HL-60 (cell line): ENCODE results near the gene MTHFD2L.

Experiments used
- GABPA ChIP-seq: IDR thresholded peaks from 2 replicates; pipeline ENCODE4 v1.6.1; 2012; ENCODE audit warnings: low read depth
- POLR2AphosphoS5 ChIP-seq: IDR thresholded peaks from 2 replicates; pipeline ENCODE4 v1.6.1; 2012; ENCODE audit warnings: low read depth
- SPI1 ChIP-seq: IDR thresholded peaks from 2 replicates; pipeline ENCODE4 v1.6.1; 2012; ENCODE audit warnings: low read depth, mild to moderate bottlenecking, borderline replicate concordance
- TF ChIP-seq, protein P1 (sequence below): IDR thresholded peaks from one replicate; pipeline ENCODE4 v1.5.1; 2011; ENCODE audit warnings: low read length, control low read depth, inconsistent platforms; ENCODE audit not compliant: insufficient read depth
- TF ChIP-seq, protein P2 (sequence below): IDR thresholded peaks from 2 replicates; pipeline ENCODE4 v1.6.1; 2012; ENCODE audit warnings: low read depth; ENCODE audit not compliant: insufficient replicate concordance

DNA sequence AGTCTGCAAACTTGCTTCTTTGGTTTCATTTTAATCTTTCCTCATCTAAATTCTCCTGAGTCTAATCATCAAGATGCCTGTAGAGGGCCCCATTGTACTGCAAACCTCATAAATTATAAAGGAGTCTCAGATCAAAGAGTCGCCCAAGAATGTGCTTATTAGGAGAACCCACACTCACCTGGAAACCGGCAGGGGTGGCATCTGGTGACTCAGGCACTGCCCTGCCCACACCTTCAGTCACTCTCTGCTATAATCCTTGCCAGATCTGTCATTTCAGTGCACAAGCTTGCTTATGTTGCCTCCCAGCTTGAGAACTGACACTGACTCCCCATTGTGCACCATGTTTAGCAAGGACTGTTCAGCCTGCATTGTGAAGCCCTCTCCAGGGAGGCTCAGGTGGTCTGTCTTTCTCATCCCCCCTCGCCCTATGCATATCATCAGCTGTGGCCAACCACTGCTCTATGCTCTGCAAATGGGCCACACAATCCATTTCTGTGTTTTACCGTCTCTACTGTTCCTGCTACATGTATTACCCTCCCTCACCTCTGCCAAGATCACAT, 162.7 kb downstream of the MTHFD2L start:
- TF ChIP-seq, protein P1, sequence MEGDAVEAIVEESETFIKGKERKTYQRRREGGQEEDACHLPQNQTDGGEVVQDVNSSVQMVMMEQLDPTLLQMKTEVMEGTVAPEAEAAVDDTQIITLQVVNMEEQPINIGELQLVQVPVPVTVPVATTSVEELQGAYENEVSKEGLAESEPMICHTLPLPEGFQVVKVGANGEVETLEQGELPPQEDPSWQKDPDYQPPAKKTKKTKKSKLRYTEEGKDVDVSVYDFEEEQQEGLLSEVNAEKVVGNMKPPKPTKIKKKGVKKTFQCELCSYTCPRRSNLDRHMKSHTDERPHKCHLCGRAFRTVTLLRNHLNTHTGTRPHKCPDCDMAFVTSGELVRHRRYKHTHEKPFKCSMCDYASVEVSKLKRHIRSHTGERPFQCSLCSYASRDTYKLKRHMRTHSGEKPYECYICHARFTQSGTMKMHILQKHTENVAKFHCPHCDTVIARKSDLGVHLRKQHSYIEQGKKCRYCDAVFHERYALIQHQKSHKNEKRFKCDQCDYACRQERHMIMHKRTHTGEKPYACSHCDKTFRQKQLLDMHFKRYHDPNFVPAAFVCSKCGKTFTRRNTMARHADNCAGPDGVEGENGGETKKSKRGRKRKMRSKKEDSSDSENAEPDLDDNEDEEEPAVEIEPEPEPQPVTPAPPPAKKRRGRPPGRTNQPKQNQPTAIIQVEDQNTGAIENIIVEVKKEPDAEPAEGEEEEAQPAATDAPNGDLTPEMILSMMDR: peak; percentile 21
- no peak for TF ChIP-seq POLR2AphosphoS5
- TF ChIP-seq SPI1: no peak
- TF ChIP-seq GABPA: no peak
- TF ChIP-seq, protein P2, sequence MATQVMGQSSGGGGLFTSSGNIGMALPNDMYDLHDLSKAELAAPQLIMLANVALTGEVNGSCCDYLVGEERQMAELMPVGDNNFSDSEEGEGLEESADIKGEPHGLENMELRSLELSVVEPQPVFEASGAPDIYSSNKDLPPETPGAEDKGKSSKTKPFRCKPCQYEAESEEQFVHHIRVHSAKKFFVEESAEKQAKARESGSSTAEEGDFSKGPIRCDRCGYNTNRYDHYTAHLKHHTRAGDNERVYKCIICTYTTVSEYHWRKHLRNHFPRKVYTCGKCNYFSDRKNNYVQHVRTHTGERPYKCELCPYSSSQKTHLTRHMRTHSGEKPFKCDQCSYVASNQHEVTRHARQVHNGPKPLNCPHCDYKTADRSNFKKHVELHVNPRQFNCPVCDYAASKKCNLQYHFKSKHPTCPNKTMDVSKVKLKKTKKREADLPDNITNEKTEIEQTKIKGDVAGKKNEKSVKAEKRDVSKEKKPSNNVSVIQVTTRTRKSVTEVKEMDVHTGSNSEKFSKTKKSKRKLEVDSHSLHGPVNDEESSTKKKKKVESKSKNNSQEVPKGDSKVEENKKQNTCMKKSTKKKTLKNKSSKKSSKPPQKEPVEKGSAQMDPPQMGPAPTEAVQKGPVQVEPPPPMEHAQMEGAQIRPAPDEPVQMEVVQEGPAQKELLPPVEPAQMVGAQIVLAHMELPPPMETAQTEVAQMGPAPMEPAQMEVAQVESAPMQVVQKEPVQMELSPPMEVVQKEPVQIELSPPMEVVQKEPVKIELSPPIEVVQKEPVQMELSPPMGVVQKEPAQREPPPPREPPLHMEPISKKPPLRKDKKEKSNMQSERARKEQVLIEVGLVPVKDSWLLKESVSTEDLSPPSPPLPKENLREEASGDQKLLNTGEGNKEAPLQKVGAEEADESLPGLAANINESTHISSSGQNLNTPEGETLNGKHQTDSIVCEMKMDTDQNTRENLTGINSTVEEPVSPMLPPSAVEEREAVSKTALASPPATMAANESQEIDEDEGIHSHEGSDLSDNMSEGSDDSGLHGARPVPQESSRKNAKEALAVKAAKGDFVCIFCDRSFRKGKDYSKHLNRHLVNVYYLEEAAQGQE: no peak
